NK-92 (cell line): ENCODE measurements around the gene CIB4.

Experiments used
- DNase-seq: peaks from one replicate; lab custom pipeline; 2025; ENCODE audit not compliant: unreplicated experiment; lab: John Stamatoyannopoulos, UW

CIB4 gene

GRCh38 chr2:26609205-26609631, 31.9 kb downstream of the CIB4 start:
- DNase-seq = no peak

GRCh38 chr2:26608557-26608956, 32.6 kb downstream of the CIB4 start:
- DNase-seq = no peak

DNA sequence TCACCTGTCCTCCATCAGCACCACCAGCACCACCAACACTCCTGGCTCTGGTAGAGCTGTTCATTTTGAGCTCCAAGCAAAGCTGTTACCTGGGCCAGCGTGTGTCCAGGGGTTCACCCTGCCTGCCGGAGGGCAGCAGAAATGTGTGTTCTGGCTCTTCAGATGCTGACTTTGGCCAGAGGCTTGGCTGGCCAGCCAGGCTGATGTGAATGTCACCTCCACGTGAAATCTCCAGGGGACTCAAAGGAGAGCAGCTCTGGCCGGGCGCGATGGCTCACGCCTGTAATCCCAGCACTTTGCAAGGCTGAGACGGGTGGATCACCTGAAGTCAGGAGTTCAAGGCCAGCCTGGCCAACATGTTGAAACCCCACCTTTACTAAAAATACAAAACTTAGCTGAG, 33.5 kb downstream of the CIB4 start:
- DNase-seq = no peak

GRCh38 chr2:26606847-26607190, 34.3 kb downstream of the CIB4 start:
- DNase-seq = no peak

- no peak for DNase-seq
Measured at GRCh38 chr2:26605999-26606846, 34.9 kb downstream of the CIB4 start.

GRCh38 chr2:26605195-26605998, 35.8 kb downstream of the CIB4 start:
- no peak for DNase-seq

DNA sequence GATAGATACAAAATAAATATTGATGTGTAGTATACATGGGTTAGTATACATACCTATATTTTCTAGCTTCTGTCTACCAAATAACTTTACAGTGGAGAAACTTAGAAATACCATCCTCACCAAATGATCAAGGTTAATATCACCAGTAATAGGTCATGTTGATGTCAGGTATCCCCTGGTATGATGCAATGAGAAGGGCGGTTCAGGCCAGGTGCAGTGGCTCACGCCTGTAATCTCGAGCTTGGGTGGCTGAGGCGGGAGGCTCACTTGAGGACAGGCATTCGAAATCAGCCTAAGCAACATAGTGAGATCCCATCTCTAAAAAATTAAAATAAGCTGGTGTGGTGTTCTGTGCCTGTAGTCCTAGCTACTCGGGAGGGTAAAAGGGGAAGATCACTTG, 38.6 kb downstream of the CIB4 start:
- DNase-seq = no peak

DNA sequence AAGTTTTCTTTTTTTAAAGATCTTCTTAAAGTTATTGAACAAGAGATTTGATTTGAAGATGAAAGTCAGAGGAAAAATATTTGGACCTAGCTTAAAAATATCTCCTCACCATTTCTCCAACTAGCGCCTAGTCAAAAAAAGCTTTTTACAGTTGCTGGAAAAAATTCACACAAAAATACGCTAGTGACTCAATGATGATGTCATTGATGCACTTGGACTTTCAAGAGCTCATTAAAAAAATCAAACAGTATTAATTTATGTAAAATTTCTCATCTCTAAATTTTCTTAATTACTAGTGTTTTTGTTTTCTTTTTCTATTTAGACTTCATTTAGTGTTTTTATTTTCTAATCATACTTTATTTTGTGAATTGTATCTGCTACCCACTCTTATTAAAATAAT, 41.8 kb downstream of the CIB4 start:
- DNase-seq = no peak

- DNase-seq = no peak
Measured at GRCh38 chr2:26598996-26599373, 42.2 kb downstream of the CIB4 start.

DNA sequence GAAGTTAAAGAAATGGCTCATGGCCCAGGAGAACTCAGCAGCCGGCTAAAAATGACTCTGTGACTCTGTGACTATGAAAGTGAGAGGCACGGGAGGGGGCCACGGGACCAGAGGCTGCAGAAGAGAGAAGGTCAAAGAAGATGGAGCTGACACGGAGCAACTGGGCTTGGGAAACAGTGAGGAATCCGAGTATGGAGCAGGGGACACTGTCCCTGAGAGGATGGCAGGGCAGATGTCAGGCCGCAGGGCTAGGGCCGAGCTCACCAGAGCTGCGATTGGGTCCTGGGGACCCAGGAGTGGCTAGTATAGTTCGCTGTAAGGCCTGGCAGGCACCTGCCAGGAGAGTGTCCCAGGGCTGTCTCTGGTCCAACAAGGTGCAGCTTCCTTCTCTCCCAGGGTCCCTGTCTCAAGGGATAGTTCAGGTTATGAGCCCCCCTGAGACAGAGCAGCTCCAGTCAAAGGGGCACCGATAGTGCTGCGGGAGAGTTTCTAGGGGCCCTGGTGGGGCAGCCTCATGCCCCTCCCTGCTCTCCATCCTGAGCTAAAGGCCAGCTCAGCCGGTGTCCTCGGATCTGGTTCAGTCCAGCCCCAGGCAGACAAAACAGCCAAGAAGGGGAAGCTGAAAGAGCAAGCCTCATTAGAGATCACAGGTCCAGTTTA, 42.7 kb downstream of the CIB4 start:
- no peak for DNase-seq

DNA sequence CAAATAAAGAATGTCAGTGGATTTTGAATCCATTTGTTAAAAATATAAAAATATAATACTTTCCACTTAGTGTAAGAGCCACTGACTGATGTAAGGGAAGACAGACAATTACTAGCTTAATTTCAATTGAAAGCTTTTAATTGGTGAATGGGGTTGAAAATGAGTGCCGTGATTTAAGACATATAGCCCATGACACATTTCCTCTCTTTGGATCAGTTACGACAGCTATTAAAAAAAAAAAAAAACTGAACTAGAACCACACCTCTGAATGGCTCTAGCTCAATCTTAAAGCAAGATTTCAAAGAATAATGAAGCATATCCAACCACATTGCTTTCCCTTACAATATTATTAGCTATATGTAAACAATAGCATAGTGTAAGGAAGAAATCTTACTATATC, 44.0 kb downstream of the CIB4 start:
- DNase-seq = no peak

DNA sequence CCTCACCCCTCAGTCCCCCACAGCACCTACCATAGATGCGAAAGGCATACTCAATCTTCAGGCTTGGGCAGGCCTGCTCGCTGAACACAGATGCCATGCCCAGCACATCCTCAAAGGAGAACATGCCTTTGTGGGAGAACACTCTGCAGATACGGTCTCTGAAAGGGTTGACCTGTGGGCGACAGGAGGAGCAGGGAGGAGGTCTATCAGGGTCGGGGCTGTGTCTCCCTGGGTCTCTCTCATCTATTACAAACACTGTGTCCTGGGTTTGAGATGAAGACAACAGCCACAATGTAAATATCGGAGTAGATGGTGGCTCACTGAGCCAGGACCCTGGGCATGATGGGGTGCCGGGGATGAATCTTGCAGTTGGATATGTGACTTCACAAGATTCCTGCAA, 46.0 kb downstream of the CIB4 start:
- no peak for DNase-seq

- DNase-seq = no peak
Measured at GRCh38 chr2:26591619-26592505, 49.3 kb downstream of the CIB4 start.

GRCh38 chr2:26590980-26591618, 50.1 kb downstream of the CIB4 start:
- DNase-seq = no peak

DNA sequence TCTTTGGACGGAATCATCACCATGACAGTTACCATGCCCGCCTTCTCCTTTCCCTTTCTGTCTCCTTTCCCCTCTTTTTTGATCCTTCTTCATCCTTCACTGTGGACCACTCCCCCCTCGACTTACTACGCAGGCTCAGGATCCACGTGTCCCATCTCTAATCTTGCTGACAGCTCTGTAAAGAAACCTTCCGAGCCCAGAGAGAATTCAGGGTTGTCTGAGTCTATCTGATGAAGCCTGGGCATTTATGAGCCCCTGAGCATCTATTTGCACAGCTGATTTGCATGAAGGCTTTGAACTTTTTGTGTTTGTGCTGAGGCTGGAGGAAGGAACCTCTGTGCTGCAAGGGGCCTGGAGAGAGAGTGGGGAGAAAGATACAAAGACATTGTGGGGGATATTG, 50.7 kb downstream of the CIB4 start:
- DNase-seq = no peak

DNA sequence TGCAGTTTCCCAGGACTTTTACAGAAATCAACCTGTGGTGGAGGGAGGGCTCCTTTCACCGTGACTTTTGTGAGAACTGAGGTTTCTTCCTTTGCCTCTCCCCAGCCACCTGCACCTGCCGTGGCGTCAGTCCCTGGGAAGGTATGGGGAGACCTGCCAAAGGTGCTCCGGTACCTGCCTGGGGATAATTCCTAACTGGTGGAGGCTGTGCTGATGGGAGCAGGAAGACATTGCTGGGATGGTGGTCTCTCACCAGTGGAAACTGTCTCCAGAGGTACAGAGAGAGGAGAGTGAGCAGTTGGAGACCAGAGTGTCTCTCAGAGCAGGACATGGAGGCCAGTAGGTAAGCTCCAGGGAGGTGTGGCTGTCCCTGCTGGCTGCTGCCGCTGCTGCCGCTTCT, 52.6 kb downstream of the CIB4 start:
- no peak for DNase-seq

DNA sequence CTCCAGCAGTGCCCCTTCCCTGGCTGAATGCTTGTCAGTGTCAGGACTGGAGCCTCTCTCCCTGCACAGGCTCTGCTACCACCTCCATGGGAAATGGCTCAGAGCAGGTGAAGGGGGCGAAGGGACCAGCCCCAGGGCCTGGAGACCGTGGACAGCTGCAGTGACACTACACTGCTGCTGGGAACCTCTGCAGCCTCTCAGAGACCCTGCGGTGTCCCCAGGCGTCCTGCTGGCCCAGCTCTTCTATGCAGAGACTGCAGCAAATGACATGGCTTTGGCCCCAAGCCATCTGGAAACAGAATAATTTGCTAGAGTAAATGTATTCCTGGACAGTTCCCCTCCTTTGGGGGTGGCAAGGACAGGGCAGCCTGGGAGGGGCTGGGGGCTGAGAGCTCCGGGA, 53.2 kb downstream of the CIB4 start:
- no peak for DNase-seq

DNA sequence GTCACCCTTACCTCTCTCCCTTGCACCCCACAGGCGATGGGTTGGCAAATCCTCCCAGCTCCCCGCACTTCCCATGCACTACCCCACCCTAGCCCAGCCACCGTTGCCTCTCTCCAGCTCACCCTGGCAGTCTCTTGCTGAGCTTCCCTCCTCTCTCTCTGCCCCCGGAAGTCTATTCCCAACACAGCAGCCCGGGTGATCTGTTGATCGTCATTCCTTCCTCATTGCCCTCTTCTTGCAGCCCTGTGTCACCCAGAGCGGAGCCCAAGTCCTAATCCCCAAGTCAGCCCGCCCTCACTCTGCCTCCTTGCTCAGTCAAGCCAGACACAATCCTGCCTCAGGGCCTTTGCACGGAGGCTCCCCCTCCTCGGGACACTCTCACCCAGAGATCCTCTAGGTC, 55.2 kb downstream of the CIB4 start:
- no peak for DNase-seq

DNA sequence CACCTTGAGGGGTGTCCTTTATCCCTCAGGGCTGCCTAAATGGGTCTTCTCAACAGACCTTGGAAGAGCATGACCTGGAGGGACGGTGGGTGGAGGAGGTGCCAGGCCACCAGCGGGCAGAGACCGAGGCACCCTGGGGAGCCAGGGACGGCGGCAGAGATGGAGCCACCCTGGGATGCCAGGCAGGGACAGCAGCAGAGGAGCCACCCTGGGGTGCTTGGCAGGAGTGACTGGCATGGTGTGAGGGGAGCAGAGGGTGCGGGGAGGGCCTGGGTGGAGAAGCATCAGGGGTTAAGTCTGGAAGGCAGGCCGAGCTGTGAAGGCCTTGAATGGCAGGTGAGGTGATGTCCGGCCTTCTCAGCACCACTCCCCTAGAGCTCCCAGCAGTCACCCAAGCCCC, 56.1 kb downstream of the CIB4 start:
- DNase-seq = no peak

- no peak for DNase-seq
Measured at GRCh38 chr2:26584656-26585055, 56.5 kb downstream of the CIB4 start.

DNA sequence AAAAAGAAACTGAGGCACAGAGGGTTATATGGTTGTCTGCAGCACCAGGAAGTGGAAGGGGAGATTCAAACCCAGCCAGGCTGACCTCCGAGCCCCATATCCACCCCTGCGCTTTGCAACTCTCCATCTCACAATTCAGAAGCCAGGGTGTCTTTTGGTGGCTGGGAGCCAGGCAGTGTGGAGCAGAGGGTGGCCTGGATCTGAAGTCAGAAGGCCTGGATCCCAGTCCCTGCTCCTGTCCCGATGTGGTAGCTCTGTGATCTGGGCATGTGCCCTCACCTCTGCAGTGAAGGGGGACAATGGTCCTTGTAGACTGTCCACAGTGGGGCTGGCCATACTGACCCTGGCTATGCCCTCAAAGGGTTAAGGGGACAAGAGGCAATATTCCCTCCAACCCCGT, 57.0 kb downstream of the CIB4 start:
- DNase-seq = no peak
